Fibroblast of villous mesenchyme (primary cell): ENCODE results near the gene NAPA. TPM values are rescaled to one million over a fixed set of nuclear protein-coding genes. Genes with fewer than 3 reads are reported as not detected.
A peak's percentile ranks its signal among the peaks of the same experiment; 100 is the strongest.

Experiments
- DNase-seq: peaks from one replicate; pipeline ENCODE4 v3.0.0-alpha.2; 2010; ENCODE audit warnings: low read depth
- H3K4me3 ChIP-seq: 2 replicates; pipeline ENCODE4 v1.5.1; 2011; ENCODE audit warnings: low read depth, mild to moderate bottlenecking, low read length
- total RNA-seq: library from RNA; depleted of rRNA; stranded (reverse); fragments of >200 nt; gene quantifications from 2 replicates; pipeline ENCODE4 v1.2.3, GENCODE V29; 2012
- TF ChIP-seq, protein P1 (sequence below): IDR thresholded peaks from 2 replicates; pipeline ENCODE4 v1.5.1; 2012; ENCODE audit warnings: low read depth, mild to moderate bottlenecking, low read length; ENCODE audit not compliant: insufficient read depth

NAPA gene
- total RNA-seq, 1 donor, result 72.5 TPM

DNA sequence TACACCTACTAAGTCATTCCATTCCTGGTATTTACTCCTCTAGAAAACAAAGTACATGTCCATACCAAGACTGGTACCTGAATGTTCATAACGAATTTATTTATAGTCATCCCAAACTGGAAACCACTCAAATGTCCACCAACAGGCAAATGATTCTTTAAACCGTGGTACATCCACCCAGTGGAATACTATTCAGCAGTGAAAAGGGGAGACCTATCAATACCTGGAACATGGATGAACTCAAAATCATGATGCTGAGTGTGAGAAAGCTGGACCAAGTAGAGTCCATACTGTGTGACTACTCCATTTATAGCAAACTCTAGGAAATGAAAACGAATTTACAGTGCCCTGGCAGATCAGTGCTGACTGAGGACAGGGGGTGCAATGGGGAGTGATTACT, 11.9 kb upstream of the NAPA start:
- TF ChIP-seq, protein P1, sequence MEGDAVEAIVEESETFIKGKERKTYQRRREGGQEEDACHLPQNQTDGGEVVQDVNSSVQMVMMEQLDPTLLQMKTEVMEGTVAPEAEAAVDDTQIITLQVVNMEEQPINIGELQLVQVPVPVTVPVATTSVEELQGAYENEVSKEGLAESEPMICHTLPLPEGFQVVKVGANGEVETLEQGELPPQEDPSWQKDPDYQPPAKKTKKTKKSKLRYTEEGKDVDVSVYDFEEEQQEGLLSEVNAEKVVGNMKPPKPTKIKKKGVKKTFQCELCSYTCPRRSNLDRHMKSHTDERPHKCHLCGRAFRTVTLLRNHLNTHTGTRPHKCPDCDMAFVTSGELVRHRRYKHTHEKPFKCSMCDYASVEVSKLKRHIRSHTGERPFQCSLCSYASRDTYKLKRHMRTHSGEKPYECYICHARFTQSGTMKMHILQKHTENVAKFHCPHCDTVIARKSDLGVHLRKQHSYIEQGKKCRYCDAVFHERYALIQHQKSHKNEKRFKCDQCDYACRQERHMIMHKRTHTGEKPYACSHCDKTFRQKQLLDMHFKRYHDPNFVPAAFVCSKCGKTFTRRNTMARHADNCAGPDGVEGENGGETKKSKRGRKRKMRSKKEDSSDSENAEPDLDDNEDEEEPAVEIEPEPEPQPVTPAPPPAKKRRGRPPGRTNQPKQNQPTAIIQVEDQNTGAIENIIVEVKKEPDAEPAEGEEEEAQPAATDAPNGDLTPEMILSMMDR, result no peak
- no peak for DNase-seq

DNA sequence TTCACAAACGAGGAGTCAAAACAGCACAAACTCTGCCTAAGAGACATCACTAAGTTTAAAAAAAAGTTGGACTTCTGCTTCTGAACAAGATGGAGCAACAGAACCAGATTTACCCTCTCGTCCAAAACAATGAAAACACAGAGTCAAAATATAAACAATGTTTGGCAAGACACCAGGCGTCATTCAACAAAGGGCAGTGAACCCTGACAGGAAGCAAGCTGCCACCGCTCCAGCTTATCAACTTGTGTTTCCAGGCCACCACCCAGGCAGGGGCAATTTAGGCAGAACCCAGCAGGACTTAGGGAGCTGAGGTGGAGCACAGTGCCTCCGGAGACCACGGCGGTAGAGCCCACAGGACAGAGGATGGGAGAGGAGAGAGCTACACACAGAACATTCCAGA, 8.6 kb upstream of the NAPA start:
- TF ChIP-seq, protein P1, result no peak
- no peak overlapping the region for H3K4me3 ChIP-seq
- DNase-seq, result peak; percentile 48

More for the DNA sequence above, 11.9 kb upstream of the NAPA start:
- H3K4me3 ChIP-seq, result no peak overlapping the region

- DNase-seq, result no peak
- no peak overlapping the region for H3K4me3 ChIP-seq
- TF ChIP-seq, protein P1, result no peak
Observed at GRCh38 chr19:47521473-47522180, 6.8 kb upstream of the NAPA start.

DNA sequence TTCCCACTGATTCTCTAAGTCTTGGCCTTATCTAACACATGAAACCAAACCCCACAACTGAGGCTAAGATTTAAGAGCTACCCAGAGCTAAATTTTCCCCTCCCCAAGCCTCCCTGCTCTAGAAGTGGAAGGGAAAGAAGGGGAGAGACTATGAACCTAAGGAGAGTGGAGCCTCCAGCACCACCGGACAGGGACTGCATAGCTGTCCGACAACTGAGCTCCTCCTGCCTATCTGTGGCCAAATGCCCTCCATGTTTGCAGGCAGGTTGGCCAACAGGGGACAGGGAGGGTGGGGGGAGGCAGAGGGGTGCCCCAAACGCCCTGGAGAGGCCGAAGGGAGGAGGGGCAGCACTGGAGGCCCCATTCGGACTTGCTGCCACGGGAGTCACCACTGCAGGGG, 6.0 kb upstream of the NAPA start:
- no peak overlapping the region for H3K4me3 ChIP-seq
- TF ChIP-seq, protein P1, result no peak
- DNase-seq, result no peak

GRCh38 chr19:47520343-47520806, 5.5 kb upstream of the NAPA start:
- TF ChIP-seq, protein P1, result no peak
- H3K4me3 ChIP-seq, result no peak overlapping the region

DNA sequence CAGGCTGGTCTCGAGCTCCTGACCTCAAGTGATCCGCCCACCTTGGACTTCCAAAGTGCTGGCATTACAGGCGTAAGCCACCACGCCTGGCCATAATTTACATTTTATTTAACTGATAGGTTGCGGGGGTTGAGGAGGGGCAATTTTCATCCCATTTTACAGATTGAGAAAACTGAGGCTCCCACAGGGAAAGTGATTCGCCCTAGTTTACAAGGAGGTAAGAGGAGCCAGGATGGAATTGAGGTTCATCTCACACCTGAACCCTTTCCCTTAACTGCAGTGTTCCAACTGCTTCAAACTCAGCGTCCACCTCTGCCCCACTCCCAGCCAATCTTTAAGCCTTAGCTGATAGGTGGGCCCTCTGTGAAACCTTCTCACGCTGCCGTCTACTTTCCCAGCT, 4.0 kb upstream of the NAPA start:
- TF ChIP-seq, protein P1, result no peak
- no peak overlapping the region for H3K4me3 ChIP-seq

More at GRCh38 chr19:47520343-47520806, 5.5 kb upstream of the NAPA start:
- no peak for DNase-seq

GRCh38 chr19:47518139-47518538, 3.3 kb upstream of the NAPA start:
- H3K4me3 ChIP-seq, result no peak overlapping the region
- TF ChIP-seq, protein P1, result no peak
- no peak for DNase-seq

More for the DNA sequence above, 4.0 kb upstream of the NAPA start:
- no peak for DNase-seq
